ENCODE data around the gene LRRK1.

GRCh38 chr15:101049856-101050622 is 130.9 kb downstream of the LRRK1 start:
- TF ChIP-seq POLR2AphosphoS5 (IDR thresholded peaks at IDR 0.05; ENCODE audit: low read depth, low read length) (no peak), POLR2A (IDR thresholded peaks at IDR 0.05; ENCODE audit: low read depth, low read length) (no peak)
